Ishikawa (cell line): ENCODE results near the gene ADGRB2.

Experiments
- CEBPB ChIP-seq: IDR thresholded peaks from 2 replicates; pipeline ENCODE4 v1.6.1; 2012
- CREB1 ChIP-seq: IDR thresholded peaks from 2 replicates; pipeline ENCODE4 v1.6.1; 2012; ENCODE audit warnings: low read depth
- EGR1 ChIP-seq: IDR thresholded peaks from 2 replicates; pipeline ENCODE4 v1.6.1; 2012
- EP300 ChIP-seq: IDR thresholded peaks from 2 replicates; pipeline ENCODE4 v1.6.1; 2012; ENCODE audit warnings: borderline replicate concordance
- FOXM1 ChIP-seq: IDR thresholded peaks from 2 replicates; pipeline ENCODE4 v1.6.1; 2012; ENCODE audit warnings: low read depth, borderline replicate concordance
- NFIC ChIP-seq: IDR thresholded peaks from 2 replicates; pipeline ENCODE4 v1.6.1; 2012
- RAD21 ChIP-seq: IDR thresholded peaks from 2 replicates; pipeline ENCODE4 v1.6.1; 2012; ENCODE audit warnings: low read depth
- TAF1 ChIP-seq: IDR thresholded peaks from 2 replicates; pipeline ENCODE4 v1.6.1; 2012; ENCODE audit warnings: low read depth, mild to moderate bottlenecking
- TCF12 ChIP-seq: IDR thresholded peaks from 2 replicates; pipeline ENCODE4 v1.6.1; 2012; ENCODE audit warnings: low read depth
- TEAD4 ChIP-seq: IDR thresholded peaks from 2 replicates; pipeline ENCODE4 v1.6.1; 2012
- YY1 ChIP-seq: IDR thresholded peaks from 2 replicates; pipeline ENCODE4 v1.6.1; 2012; ENCODE audit warnings: low read depth
- ZBTB7A ChIP-seq: IDR thresholded peaks from 2 replicates; pipeline ENCODE4 v1.6.1; 2012; ENCODE audit warnings: low read depth
- TF ChIP-seq, protein P1 (sequence below): IDR thresholded peaks from 2 replicates; pipeline ENCODE4 v1.6.1; 2012
- TF ChIP-seq, protein P2 (sequence below): IDR thresholded peaks from 2 replicates; pipeline ENCODE4 v1.6.1; 2012
- TF ChIP-seq, protein P3 (sequence below): IDR thresholded peaks from 2 replicates; pipeline ENCODE4 v1.6.1; 2012; ENCODE audit warnings: low read depth, mild to moderate bottlenecking

The ADGRB2 gene

DNA sequence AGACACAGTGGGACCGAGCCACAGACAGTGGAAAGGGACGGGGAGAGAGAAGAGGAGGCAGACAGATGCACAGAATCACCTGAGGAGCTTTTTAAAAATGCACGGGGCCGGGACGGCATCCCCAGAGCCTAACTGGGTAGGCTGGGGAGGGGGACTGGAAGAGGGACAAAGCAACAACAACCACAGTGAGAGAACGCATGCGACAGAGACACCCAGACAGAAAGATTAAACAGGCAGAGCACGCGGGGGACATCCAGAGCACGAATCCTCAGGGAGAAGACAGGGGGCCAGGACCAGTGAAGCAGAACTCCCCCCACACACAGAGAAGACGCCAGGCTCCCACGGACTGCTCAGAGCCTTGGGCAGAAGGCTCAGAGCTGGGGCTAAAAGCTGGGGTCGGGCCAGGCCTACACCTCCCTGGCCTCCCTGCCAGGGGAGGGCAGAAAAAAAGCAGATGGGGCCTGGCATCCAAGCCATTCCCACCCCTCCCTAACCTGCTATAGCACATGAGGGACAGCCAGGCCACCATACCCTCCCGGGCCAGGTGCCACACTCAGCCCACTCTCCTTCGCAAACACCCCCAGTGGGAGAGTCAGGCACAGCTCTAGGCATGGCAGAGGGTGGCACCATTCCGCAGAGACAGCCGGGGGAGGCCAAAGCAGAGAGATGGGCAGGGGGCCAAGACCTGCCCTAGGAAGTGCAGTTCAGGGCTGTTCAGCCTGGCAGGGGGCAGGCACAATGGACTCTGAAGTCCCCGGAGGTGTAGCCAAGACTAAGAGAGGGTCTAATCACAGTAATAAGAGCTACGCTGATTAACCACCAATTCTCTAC, 30.5 kb downstream of the ADGRB2 start:
- TF ChIP-seq CREB1 (no peak), TEAD4 (no peak), NFIC (no peak; the same call in 1 of the 2 replicates), FOXM1 (no peak), YY1 (no peak), ZBTB7A (no peak), TAF1 (no peak), RAD21 (no peak), TCF12 (no peak), EP300 (no peak), EGR1 (no peak), CEBPB (no peak)
- TF ChIP-seq, protein P1, sequence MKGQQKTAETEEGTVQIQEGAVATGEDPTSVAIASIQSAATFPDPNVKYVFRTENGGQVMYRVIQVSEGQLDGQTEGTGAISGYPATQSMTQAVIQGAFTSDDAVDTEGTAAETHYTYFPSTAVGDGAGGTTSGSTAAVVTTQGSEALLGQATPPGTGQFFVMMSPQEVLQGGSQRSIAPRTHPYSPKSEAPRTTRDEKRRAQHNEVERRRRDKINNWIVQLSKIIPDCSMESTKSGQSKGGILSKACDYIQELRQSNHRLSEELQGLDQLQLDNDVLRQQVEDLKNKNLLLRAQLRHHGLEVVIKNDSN, result no peak
- TF ChIP-seq, protein P2, sequence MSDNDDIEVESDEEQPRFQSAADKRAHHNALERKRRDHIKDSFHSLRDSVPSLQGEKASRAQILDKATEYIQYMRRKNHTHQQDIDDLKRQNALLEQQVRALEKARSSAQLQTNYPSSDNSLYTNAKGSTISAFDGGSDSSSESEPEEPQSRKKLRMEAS, result no peak
- TF ChIP-seq, protein P3, sequence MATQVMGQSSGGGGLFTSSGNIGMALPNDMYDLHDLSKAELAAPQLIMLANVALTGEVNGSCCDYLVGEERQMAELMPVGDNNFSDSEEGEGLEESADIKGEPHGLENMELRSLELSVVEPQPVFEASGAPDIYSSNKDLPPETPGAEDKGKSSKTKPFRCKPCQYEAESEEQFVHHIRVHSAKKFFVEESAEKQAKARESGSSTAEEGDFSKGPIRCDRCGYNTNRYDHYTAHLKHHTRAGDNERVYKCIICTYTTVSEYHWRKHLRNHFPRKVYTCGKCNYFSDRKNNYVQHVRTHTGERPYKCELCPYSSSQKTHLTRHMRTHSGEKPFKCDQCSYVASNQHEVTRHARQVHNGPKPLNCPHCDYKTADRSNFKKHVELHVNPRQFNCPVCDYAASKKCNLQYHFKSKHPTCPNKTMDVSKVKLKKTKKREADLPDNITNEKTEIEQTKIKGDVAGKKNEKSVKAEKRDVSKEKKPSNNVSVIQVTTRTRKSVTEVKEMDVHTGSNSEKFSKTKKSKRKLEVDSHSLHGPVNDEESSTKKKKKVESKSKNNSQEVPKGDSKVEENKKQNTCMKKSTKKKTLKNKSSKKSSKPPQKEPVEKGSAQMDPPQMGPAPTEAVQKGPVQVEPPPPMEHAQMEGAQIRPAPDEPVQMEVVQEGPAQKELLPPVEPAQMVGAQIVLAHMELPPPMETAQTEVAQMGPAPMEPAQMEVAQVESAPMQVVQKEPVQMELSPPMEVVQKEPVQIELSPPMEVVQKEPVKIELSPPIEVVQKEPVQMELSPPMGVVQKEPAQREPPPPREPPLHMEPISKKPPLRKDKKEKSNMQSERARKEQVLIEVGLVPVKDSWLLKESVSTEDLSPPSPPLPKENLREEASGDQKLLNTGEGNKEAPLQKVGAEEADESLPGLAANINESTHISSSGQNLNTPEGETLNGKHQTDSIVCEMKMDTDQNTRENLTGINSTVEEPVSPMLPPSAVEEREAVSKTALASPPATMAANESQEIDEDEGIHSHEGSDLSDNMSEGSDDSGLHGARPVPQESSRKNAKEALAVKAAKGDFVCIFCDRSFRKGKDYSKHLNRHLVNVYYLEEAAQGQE, result no peak

DNA sequence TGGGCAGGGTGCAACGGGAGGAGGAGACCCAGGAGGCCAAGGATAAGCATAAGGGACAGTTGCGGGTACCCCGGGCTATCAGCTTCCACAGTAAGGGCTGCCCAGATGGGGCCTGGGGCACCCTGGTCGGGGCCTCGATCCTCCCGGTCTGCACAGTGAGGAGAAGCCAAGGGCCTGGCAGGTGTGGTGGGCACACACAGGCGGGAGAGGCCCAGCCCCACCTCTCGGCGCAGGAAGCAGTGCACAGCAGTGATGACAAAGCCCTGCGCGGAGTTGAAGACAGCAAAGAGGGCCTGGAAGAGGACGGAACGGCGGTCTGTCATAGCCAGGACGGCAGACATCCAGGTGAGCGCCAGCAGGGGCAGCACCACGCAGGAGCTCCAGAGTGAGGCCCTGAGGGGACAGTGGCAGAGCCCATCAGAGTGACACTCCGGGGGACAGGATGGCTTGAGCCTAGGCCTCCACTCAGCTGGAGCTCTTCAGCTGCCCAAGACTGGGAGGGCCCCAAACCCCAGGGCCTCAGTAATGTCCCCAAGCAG, 31.3 kb downstream of the ADGRB2 start:
- TF ChIP-seq, protein P1, result no peak
- TF ChIP-seq, protein P3, result no peak
- TF ChIP-seq TAF1, result no peak
- no peak for TF ChIP-seq YY1
- TF ChIP-seq TCF12, result no peak
- no peak for TF ChIP-seq TEAD4
- TF ChIP-seq ZBTB7A, result no peak
- TF ChIP-seq CEBPB, result no peak
- TF ChIP-seq, protein P2, result no peak
- no peak for TF ChIP-seq EP300
- no peak for TF ChIP-seq FOXM1
- TF ChIP-seq RAD21, result no peak

DNA sequence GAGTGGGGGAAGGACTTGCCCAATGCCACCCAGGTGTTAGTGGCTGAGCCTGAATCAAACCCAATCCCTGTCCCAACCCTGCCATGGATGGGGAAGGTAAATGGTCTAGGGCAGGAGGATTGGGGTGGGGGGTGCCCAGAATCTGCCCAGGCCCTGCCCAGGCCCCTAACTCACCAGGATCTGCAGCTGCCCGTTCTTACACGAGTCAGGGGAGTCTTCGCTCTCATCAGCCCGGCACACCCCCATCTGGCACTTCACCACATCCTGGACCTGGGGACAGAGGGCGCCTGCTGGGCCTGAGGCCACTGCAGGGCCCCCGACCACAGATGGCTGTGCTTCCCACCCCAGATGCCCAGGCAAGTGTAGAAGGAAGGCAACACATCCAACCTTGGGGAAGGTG, 31.8 kb downstream of the ADGRB2 start:
- no peak for TF ChIP-seq TEAD4
- TF ChIP-seq, protein P2, result no peak
- TF ChIP-seq RAD21, result no peak
- no peak for TF ChIP-seq EGR1
- no peak for TF ChIP-seq ZBTB7A
- no peak for TF ChIP-seq NFIC
- TF ChIP-seq FOXM1, result no peak
- TF ChIP-seq YY1, result no peak

DNA sequence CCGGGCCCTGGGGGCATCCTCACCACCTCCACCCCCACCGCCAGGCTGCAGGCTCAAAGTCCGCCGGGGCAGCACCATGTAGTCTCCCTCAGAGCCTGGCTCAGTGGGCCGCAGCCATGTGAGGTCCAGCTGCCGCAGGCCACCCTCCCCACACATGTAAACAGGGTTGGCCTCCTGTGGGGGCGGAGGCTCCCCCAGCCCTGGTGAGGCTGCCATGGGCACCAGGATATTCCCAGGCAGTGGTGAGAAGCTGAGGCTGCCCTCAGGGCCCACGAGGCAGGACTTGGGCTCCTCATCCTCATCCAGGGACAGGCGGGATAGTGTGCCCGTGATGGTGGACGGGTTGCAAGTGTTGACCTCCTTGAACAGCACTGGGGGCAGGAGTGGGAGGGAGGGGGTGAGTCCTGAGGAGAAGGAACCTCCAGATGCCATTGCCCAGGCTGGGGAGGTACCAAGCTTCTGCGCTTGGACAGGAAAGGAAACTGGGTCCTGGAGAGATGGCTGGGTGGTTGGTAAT, 33.0 kb downstream of the ADGRB2 start:
- TF ChIP-seq, protein P1, result no peak
- TF ChIP-seq CREB1 (no peak), YY1 (no peak), EP300 (no peak), TEAD4 (no peak), NFIC (no peak), ZBTB7A (no peak), FOXM1 (no peak), CEBPB (no peak), TAF1 (no peak), EGR1 (no peak), TCF12 (no peak), RAD21 (no peak)
- TF ChIP-seq, protein P3, result no peak
- TF ChIP-seq, protein P2, result no peak
